SU-DHL-6 (cell line): ENCODE data around the gene FRMPD2.

Source experiments
- CTCF ChIP-seq: fragments of 200-600 bp; sonication (generic); IDR thresholded peaks from one replicate; pipeline ENCODE4 v1.5.1; 2017; ENCODE audit warnings: antibody characterized with exemption, mild to moderate bottlenecking, low read length, moderate library complexity; ENCODE audit not compliant: insufficient read depth, poor library complexity, severe bottlenecking
- EZH2phosphoT487 ChIP-seq: fragments of 200-600 bp; sonication (generic), shearing (Covaris generic); conservative IDR thresholded peaks from 2 replicates; pipeline ENCODE4 v1.6.1; 2018; ENCODE audit warnings: mild to moderate bottlenecking, antibody characterized with exemption, low read length, moderate library complexity, mixed read lengths

GRCh38 chr10:48254750-48255512 is 19.6 kb downstream of the FRMPD2 start:
- TF ChIP-seq CTCF: no peak
- TF ChIP-seq EZH2phosphoT487: no peak
